Activated CD4-positive, alpha-beta T cell treated with anti-CD3 and anti-CD28 coated beads, Interleukin-2, amount 50 U/mL, for 48 hours (primary cell): ENCODE data around the gene FOXP1.

ENCODE experiments used
- DNase-seq, 2 experiments: peaks; one replicate each; pipeline ENCODE4 v3.0.0-alpha.2; 2020

FOXP1 gene

GRCh38 chr3:71132995-71133730, 450.4 kb downstream of the FOXP1 start:
- DNase-seq, result no peak

- no peak for DNase-seq
These were observed 451.9 kb downstream of the FOXP1 start for GRCh38 chr3:71131375-71132314.

- peak; percentile 60 to 68 for DNase-seq
These were observed 452.8 kb downstream of the FOXP1 start for GRCh38 chr3:71130471-71131374.

GRCh38 chr3:71129611-71130431, 453.7 kb downstream of the FOXP1 start:
- DNase-seq, result no peak

GRCh38 chr3:71128961-71129360, 454.6 kb downstream of the FOXP1 start:
- peak in 1 of 2 experiments; percentile 45 for DNase-seq

GRCh38 chr3:71127844-71128243, 455.7 kb downstream of the FOXP1 start:
- no peak for DNase-seq

- peak; percentile 27 to 46 for DNase-seq
These were observed 456.3 kb downstream of the FOXP1 start for GRCh38 chr3:71127052-71127831.

- no peak for DNase-seq
These were observed 457.8 kb downstream of the FOXP1 start for GRCh38 chr3:71125738-71126137.

GRCh38 chr3:71124048-71124447, 459.5 kb downstream of the FOXP1 start:
- DNase-seq, result no peak

- DNase-seq, result no peak
These were observed 460.9 kb downstream of the FOXP1 start for GRCh38 chr3:71122641-71123040.

GRCh38 chr3:71121429-71122167, 461.9 kb downstream of the FOXP1 start:
- no peak for DNase-seq

GRCh38 chr3:71120012-71120411, 463.5 kb downstream of the FOXP1 start:
- DNase-seq, result no peak

- no peak for DNase-seq
These were observed 464.4 kb downstream of the FOXP1 start for GRCh38 chr3:71119171-71119570.

GRCh38 chr3:71118436-71118835, 465.1 kb downstream of the FOXP1 start:
- no peak for DNase-seq

GRCh38 chr3:71117572-71118247, 465.8 kb downstream of the FOXP1 start:
- no peak for DNase-seq

- no peak for DNase-seq
These were observed 468.9 kb downstream of the FOXP1 start for GRCh38 chr3:71114610-71115009.

GRCh38 chr3:71112576-71112975, 471.0 kb downstream of the FOXP1 start:
- DNase-seq, result no peak

GRCh38 chr3:71111784-71112440, 471.6 kb downstream of the FOXP1 start:
- DNase-seq, result no peak
